T-helper 22 cell (primary cell): Measurements from ENCODE around the gene MEAK7.

ENCODE experiments used
- DNase-seq: peaks from one replicate; pipeline ENCODE4 v3.0.0-alpha.2; 2020; ENCODE audit warnings: low read depth

The MEAK7 gene

DNA sequence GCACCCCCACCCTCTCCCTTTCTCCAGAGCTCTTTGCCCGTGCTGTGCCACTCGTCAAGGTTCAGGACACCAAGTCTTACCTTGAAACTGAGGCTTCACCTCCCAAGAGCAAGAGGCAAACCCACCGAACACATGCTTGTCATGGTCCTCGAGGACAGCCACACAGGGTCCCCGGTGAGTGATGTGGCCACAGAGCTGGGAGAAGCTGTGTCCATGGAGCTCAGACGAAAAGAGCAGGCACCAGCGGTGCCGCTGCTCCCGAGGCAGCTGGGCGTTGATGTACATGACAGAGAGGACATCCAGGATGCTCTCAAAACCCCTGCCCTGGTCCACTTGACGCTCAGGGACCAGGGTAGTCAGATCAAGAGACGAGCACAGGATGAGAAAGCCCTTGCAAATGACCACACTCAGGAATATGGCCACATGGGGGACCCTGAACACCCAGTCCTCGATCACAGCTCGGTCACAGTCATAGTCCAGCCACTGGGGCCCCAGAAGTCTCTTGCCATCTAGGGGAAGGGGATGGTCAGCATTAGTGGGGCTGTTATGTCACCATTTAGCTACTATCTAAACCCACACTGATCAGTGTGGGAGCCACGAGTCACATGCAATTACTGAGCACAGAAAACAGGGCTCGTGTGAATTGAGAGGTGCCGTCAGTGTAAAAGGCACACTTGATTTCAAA is 17.8 kb downstream of the MEAK7 start:
- no peak for DNase-seq

DNA sequence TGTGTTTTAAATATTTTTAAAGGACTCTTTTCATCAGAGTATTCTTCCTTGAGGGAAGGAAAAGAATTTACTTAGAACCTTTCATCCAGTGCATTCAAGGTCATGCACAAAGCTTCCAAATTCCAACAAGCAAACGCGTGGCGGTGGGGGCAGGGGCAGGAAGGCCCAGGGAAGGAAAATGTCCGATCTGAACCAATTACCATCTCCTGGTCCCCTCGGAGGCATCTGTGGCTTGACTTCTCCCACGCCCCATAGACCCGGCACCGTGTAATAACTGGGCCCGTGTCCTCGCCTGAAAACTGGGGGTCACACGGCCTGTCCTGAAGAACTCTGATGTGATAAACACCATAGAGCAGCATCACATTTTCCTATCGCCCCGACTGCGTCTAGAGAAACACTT is 18.3 kb downstream of the MEAK7 start:
- no peak for DNase-seq

- DNase-seq, result no peak
Measured at GRCh38 chr16:84485255-84486010, 19.0 kb downstream of the MEAK7 start.

- no peak for DNase-seq
Measured at GRCh38 chr16:84484579-84485254, 19.7 kb downstream of the MEAK7 start.

- no peak for DNase-seq
Measured at GRCh38 chr16:84483882-84484565, 20.4 kb downstream of the MEAK7 start.

GRCh38 chr16:84482951-84483881 is 21.2 kb downstream of the MEAK7 start:
- no peak for DNase-seq

- no peak for DNase-seq
Measured at GRCh38 chr16:84482001-84482891, 22.2 kb downstream of the MEAK7 start.

- DNase-seq, result no peak
Measured at GRCh38 chr16:84481051-84481735, 23.3 kb downstream of the MEAK7 start.

GRCh38 chr16:84479716-84480450 is 24.6 kb downstream of the MEAK7 start:
- DNase-seq, result no peak

DNA sequence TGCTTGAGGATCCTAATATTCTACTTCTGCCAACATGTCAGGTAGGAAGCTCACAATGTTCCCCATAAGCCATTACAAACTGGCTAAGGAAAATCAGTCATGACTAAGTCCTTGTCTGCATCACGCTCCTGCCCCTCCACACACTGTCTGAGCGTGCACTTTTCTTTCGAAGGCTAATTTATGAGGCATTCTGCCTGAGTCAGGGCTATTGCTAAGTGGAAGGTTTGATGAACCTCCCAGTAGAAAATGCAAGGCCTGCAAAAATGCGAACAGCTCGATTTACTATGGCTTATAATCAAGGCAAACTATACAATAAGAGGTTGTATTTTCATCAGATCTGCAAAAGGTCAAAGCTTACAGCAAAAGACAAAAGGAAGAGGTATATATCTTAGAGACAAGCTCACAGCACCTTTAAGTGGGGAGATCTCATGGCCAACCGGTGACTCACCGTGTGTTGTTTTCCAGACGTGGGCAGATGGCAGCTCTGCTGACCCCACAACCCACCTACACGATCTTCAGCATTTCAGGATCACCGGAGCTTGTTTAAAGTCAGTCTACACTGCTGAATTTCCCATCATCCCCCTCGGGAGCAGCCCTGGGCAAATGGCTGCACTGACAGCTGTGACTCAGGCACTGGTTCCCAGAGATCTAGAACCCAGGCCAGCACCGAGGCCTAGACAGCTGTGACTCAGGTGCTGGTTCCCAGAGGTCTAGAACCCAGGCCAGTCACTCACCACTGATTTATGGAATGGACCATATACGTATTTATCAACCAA is 26.1 kb downstream of the MEAK7 start:
- DNase-seq, result no peak

DNA sequence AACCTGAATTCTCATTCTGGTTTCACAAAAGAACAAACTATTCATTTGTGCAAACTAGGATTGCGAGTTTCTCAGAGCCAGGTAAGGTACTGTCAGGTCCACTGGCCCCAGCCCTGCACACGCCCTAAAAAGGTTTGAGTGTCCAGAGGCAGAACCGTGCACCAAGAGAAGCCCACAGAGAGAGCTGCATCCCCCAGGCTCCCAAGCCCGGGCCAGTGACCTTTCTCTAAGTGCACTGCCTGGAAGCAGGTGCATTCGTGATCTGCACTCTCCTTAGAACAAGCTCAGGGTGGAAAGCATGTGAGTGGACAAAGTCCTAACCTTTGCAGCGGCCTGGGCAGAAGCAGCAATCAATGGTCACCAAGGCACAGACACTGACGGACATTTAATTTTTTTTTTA is 26.8 kb downstream of the MEAK7 start:
- DNase-seq, result no peak

- no peak for DNase-seq
Measured at GRCh38 chr16:84476401-84476800, 28.1 kb downstream of the MEAK7 start.

DNA sequence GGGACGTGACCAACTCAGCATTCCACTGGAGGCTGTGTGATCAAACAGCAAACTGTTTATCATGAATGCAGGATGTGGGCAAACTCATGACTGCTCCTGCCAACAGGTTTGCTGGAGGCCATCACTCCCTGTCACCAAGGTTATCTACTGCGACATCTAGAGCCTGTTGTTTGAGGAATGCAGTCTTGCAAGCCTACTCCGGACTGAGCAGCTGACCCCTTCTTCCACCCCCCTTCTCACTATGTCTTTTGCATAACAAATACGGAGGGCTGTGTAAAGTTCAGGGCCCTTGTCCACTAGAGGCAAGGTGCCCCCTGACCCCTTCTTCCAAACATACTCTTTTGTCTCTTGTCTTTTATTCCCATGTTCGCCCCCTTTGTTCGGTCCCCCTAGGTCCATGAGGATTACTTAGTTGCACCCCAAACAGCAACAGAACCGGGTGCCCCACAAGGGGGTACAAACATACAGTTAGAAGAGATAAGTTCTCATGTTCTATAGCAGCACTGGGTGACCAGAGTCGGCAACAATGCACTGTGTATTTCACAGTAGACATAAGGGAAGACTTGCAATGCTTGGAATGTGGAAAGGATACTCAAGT is 28.7 kb downstream of the MEAK7 start:
- no peak for DNase-seq

- no peak for DNase-seq
Measured at GRCh38 chr16:84471966-84472365, 32.5 kb downstream of the MEAK7 start.

DNA sequence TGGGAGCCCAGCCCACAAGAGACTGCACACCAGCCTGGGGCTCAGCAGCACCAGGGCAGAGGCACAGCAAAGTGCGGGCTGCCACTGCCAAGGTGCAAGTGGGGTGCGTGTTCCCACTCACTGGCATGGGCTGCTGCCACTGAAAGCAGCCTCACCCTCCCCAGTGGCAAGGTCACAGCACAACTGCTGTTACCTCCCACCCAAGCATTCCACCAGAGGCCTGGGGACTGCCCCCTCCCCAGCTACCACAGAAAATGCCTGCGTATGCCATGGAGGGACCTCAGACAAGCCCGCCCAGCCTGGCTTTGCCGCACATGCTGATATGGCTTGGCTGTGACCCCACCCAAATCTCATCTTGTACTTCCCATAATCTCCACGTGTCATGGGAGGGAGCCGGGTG is 33.1 kb downstream of the MEAK7 start:
- no peak for DNase-seq

- no peak for DNase-seq
Measured at GRCh38 chr16:84467709-84468108, 36.8 kb downstream of the MEAK7 start.

DNA sequence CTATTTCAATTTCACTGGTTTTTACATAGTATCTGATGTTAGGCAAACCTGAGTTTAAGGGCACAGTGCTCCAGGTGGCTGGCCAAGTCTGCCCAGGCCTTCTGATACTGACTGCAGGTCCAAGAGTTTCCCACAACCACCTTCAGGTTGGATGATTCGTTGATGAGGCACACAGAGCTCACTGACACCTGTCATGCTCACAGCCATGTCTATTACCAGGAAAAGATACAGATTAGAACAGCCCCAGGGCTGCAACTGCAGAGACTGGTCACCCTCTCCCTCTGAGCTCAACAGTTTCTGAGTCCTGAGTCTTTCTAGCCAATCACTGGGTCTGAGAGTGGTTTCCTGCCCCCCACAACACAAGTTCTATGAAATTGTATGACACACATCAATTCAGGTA is 37.2 kb downstream of the MEAK7 start:
- DNase-seq, result no peak

DNA sequence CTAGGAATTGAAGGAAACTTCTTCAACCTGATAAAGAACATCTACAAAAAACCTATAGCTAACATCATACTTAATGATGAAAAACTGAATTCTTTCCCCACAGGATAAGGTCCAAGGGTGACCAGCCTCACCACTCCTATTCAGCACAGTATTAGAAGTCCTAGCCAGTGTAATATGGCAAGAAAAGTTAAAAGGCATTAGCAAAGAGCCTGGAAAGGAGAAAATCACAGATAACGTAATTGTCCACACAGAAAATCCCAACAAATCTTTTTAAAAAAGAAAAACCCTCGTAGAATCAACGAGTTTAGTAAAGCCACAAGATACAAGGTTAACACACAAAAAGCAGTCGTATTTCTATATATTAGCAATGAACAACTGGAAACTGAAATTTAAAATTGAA is 37.8 kb downstream of the MEAK7 start:
- DNase-seq, result no peak
